ENCODE results near the gene NUP160. TPM values are rescaled to one million over a fixed set of nuclear protein-coding genes. Genes with fewer than 3 reads are reported as not detected.
"Not testable (repeated sequence)": the region's sequence is repeated elsewhere in the genome, so short reads cannot be mapped to it uniquely, and the experiment has no call there.

The NUP160 gene
- polyA plus RNA-seq, 2 of the 4 experiments (the other 2 are of a cell fraction): 34.9 to 70.4 TPM

DNA sequence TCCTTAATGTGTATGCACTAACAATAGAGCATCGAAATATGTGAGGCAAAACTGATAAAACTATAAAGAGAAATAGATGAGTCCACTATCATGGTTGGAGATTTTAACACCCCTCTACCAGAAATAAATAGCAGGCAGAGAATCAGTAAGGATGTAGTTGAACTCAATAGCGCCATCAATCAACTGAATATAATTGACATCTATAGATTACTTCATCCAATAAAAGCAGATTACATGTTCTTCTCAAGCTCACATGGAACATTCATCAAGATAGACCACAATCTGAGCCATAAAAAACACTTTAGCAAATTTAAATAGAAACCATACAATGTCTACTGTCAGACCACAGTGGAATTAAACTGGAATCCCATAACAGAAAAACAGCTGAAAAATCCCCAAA lies 46.9 kb upstream of the NUP160 start:
- Histone ChIP-seq H3K9me3 (no peaks in the 10 kb centered on the region), H3K4me2 (no peak overlapping the region), H3K4me3 (no peak overlapping the region), H3K27ac (no peak overlapping the region), H3K4me1 (no peaks in the 10 kb centered on the region)
- no peak for ATAC-seq
- no peak for FAIRE-seq
- ChIA-PET CTCF (interaction anchor here (0.7 kb wide), 1 partner anchor 214 kb away, joined by 3 read pairs; no protein-coding TSS in a partner anchor), POLR2A (no interaction called here)
- TF ChIP-seq HOXB5 (CRISPR knock-in tag; IDR thresholded peaks at IDR 0.05) (no peak), FOSB (CRISPR knock-in tag; IDR thresholded peaks at IDR 0.05) (no peak), POLR2A (IDR thresholded peaks at IDR 0.05; ENCODE audit: low read length) (no peak), KDM1A (IDR thresholded peaks at IDR 0.05; ENCODE audit: low read depth) (no peak)
- TF ChIP-seq, protein P1, sequence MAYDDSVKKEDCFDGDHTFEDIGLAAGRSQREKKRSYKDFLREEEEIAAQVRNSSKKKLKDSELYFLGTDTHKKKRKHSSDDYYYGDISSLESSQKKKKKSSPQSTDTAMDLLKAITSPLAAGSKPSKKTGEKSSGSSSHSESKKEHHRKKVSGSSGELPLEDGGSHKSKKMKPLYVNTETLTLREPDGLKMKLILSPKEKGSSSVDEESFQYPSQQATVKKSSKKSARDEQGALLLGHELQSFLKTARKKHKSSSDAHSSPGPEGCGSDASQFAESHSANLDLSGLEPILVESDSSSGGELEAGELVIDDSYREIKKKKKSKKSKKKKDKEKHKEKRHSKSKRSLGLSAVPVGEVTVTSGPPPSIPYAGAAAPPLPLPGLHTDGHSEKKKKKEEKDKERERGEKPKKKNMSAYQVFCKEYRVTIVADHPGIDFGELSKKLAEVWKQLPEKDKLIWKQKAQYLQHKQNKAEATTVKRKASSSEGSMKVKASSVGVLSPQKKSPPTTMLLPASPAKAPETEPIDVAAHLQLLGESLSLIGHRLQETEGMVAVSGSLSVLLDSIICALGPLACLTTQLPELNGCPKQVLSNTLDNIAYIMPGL (CRISPR knock-in tag; IDR thresholded peaks at IDR 0.05; ENCODE audit: borderline replicate concordance): no peak
- no peak for DNase-seq (ENCODE audit: low read depth in 1 of 2, low spot score in 1 of 2)
- WGBS (ENCODE audit: missing lambda C conversion rate): 89% methylated on average over 2 of the region's 2 CpGs

DNA sequence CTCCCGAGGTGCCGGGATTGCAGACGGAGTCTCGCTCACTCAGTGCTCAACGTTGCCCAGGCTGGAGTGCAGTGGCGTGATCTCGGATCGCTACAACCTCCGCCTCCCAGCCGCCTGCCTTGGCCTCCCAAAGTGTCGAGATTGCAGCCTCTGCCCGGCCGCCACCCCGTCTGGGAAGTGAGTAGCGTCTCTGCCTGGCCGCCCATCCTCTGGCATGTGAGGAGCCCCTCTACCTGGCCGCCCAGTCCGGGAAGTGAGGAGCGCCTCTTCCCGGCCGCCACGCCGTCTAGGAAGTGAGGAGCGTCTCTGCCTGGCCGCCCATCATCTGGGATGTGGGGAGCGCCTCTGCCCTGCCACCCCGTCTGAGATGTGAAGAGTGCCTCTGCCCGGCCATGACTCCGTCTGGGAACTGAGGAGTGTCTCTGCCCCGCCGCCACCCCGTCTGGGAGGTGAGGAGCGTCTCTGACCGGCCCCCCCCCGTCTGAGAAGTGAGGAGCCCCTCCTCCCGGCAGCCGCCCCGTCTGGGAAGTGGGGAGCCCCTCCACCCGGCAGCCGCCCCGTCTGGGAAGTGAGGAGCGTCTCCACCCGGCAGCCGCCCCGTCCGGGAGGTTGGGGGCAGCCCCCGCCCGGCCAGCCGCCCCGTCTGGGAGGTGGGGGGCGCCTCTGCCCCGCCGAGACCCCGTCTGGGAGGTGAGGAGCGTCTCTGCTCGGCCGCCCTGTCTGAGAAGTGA lies 44.6 kb upstream of the NUP160 start:
- H3K27ac ChIP-seq: peak overlapping the region in 1 of 2 experiments; percentile 46; a peak in 2 of 6 replicates
- H3K4me2 ChIP-seq; H3K9me3 ChIP-seq; FAIRE-seq; CTCF ChIA-PET; POLR2A ChIA-PET; H3K4me1 ChIP-seq; H3K4me3 ChIP-seq; DNase-seq (ENCODE audit: low read depth in 1 of 2, low spot score in 1 of 2); ATAC-seq: not testable (repeated sequence)
- WGBS (ENCODE audit: missing lambda C conversion rate): 91% methylated on average over 22 of the region's 57 CpGs

DNA sequence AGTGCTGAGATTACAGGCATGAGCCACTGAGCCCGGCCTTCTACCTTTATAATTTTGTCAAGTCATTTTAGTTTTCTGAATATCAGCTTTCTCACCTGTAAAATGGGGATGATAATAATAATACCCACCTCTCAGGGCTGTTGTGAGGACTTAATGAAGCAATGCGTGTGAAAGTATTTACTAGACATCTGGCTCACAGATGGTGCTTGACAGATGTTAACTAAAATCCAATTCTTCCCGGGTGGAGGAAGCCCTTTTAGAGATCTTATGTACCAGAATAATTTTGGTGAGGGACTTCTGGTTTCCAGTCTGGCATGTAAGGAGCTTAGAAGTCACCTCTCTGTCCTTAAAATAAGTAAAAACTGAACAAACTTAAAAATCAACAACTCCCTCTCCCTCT lies 43.7 kb upstream of the NUP160 start:
- H3K27ac ChIP-seq: peak overlapping the region in 1 of 2 experiments; percentile 7; a peak in 1 of 6 replicates
- ATAC-seq (no peak), FAIRE-seq (no peak), DNase-seq (ENCODE audit: low read depth in 1 of 2, low spot score in 1 of 2) (no peak)
- whole genome bisulfite sequencing (ENCODE audit: missing lambda C conversion rate): 93% methylated on average over 3 of the region's 3 CpGs
- CTCF ChIA-PET: no interaction called here
- POLR2A ChIA-PET: no interaction called here
- H3K4me1 ChIP-seq: no peaks in the 10 kb centered on the region
- H3K4me2 ChIP-seq: no peak overlapping the region
- H3K9me3 ChIP-seq: no peaks in the 10 kb centered on the region
- TF ChIP-seq SREBF2 (IDR thresholded peaks at IDR 0.05) (no peak), MAFK (IDR thresholded peaks at IDR 0.05; ENCODE audit: partially characterized antibody) (no peak), TFCP2L1 (CRISPR knock-in tag; IDR thresholded peaks at IDR 0.05) (no peak), JUNB (IDR thresholded peaks at IDR 0.05) (no peak), RARB (CRISPR knock-in tag; IDR thresholded peaks at IDR 0.05) (no peak), EP300 (IDR thresholded peaks at IDR 0.05) (no peak), POLR2A (IDR thresholded peaks at IDR 0.05; ENCODE audit: low read length) (no peak), MYC (IDR thresholded peaks at IDR 0.05; ENCODE audit: borderline replicate concordance, low read length) (no peak), TP53 (CRISPR knock-in tag; IDR thresholded peaks at IDR 0.05) (no peak), CEBPB (IDR thresholded peaks at IDR 0.05) (no peak), FOXS1 (CRISPR knock-in tag; IDR thresholded peaks at IDR 0.05) (no peak), ESRRA (IDR thresholded peaks at IDR 0.05; ENCODE audit: borderline replicate concordance, low read length) (no peak)
- TF ChIP-seq, protein P2, sequence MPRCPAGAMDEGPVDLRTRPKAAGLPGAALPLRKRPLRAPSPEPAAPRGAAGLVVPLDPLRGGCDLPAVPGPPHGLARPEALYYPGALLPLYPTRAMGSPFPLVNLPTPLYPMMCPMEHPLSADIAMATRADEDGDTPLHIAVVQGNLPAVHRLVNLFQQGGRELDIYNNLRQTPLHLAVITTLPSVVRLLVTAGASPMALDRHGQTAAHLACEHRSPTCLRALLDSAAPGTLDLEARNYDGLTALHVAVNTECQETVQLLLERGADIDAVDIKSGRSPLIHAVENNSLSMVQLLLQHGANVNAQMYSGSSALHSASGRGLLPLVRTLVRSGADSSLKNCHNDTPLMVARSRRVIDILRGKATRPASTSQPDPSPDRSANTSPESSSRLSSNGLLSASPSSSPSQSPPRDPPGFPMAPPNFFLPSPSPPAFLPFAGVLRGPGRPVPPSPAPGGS (IDR thresholded peaks at IDR 0.05): no peak
- TF ChIP-seq, protein P3, sequence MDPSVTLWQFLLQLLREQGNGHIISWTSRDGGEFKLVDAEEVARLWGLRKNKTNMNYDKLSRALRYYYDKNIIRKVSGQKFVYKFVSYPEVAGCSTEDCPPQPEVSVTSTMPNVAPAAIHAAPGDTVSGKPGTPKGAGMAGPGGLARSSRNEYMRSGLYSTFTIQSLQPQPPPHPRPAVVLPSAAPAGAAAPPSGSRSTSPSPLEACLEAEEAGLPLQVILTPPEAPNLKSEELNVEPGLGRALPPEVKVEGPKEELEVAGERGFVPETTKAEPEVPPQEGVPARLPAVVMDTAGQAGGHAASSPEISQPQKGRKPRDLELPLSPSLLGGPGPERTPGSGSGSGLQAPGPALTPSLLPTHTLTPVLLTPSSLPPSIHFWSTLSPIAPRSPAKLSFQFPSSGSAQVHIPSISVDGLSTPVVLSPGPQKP (IDR thresholded peaks at IDR 0.05; ENCODE audit: low read depth, low read length): no peak
- TF ChIP-seq, protein P4, sequence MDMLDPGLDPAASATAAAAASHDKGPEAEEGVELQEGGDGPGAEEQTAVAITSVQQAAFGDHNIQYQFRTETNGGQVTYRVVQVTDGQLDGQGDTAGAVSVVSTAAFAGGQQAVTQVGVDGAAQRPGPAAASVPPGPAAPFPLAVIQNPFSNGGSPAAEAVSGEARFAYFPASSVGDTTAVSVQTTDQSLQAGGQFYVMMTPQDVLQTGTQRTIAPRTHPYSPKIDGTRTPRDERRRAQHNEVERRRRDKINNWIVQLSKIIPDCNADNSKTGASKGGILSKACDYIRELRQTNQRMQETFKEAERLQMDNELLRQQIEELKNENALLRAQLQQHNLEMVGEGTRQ (IDR thresholded peaks at IDR 0.05): no peak
- TF ChIP-seq, protein P5, sequence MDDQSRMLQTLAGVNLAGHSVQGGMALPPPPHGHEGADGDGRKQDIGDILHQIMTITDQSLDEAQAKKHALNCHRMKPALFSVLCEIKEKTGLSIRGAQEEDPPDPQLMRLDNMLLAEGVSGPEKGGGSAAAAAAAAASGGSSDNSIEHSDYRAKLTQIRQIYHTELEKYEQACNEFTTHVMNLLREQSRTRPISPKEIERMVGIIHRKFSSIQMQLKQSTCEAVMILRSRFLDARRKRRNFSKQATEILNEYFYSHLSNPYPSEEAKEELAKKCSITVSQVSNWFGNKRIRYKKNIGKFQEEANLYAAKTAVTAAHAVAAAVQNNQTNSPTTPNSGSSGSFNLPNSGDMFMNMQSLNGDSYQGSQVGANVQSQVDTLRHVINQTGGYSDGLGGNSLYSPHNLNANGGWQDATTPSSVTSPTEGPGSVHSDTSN (IDR thresholded peaks at IDR 0.05): no peak
- TF ChIP-seq, protein P6, sequence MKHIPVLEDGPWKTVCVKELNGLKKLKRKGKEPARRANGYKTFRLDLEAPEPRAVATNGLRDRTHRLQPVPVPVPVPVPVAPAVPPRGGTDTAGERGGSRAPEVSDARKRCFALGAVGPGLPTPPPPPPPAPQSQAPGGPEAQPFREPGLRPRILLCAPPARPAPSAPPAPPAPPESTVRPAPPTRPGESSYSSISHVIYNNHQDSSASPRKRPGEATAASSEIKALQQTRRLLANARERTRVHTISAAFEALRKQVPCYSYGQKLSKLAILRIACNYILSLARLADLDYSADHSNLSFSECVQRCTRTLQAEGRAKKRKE (CRISPR knock-in tag; IDR thresholded peaks at IDR 0.05; ENCODE audit: low read depth): no peak
- H3K4me3 ChIP-seq: no peak overlapping the region

All from A549 (cell line).